HepG2 (cell line): ENCODE results near the gene SRCIN1. TPM values are rescaled to one million over a fixed set of nuclear protein-coding genes. Genes with fewer than 3 reads are reported as not detected.
A peak's percentile ranks its signal among the peaks of the same experiment; 100 is the strongest.

ENCODE experiments used
- ARHGAP35 ChIP-seq: sonication (generic); formaldehyde crosslinking; IDR thresholded peaks from 2 replicates; pipeline ENCODE4 v1.9.0; 2022; ENCODE audit warnings: mild to moderate bottlenecking, inconsistent platforms, moderate library complexity, missing genetic modification reagents, borderline replicate concordance
- ATF7-NPFF ChIP-seq: sonication (generic); formaldehyde crosslinking; IDR thresholded peaks from 2 replicates; pipeline ENCODE4 v1.8.1; 2023; ENCODE audit warnings: mild to moderate bottlenecking, low read depth, missing genetic modification reagents, moderate library complexity
- ATM ChIP-seq: fragments of 450-650 bp; IDR thresholded peaks from 2 replicates; pipeline ENCODE4 v1.7.1; 2017; ENCODE audit warnings: mild to moderate bottlenecking, borderline replicate concordance
- BORCS8-MEF2B ChIP-seq: sonication (generic); formaldehyde crosslinking; IDR thresholded peaks from 2 replicates; pipeline ENCODE4 v1.8.0; 2022; ENCODE audit warnings: mild to moderate bottlenecking, missing genetic modification reagents
- GABPB1 ChIP-seq: IDR thresholded peaks from 2 replicates; pipeline ENCODE4 v1.6.1; 2016; ENCODE audit warnings: mild to moderate bottlenecking, missing genetic modification reagents, moderate library complexity, missing compliant biosample characterization
- HOXD1 ChIP-seq: sonication (generic); formaldehyde crosslinking; IDR thresholded peaks from 2 replicates; pipeline ENCODE4 v1.5.0; 2020; ENCODE audit warnings: missing genetic modification reagents
- MYPOP ChIP-seq: sonication (generic); formaldehyde crosslinking; IDR thresholded peaks from 2 replicates; pipeline ENCODE4 v1.8.1; 2023; ENCODE audit warnings: mild to moderate bottlenecking, moderate library complexity, missing genetic modification reagents
- NFYC ChIP-seq: IDR thresholded peaks from 2 replicates; pipeline ENCODE4 v1.6.1; 2016; ENCODE audit warnings: missing genetic modification reagents, missing compliant biosample characterization
- RNF219 ChIP-seq: sonication (generic); formaldehyde crosslinking; IDR thresholded peaks from 2 replicates; pipeline ENCODE4 v1.5.0; 2020; ENCODE audit warnings: mild to moderate bottlenecking, missing genetic modification reagents
- SIN3B ChIP-seq: fragments of 150-350 bp; IDR thresholded peaks from 2 replicates; pipeline ENCODE4 v1.6.1; 2014; ENCODE audit warnings: low read length
- THAP7 ChIP-seq: sonication (generic); formaldehyde crosslinking; IDR thresholded peaks from 2 replicates; pipeline ENCODE4 v1.8.1; 2023; ENCODE audit warnings: mild to moderate bottlenecking, missing genetic modification reagents
- YEATS2 ChIP-seq: sonication (generic); formaldehyde crosslinking; IDR thresholded peaks from 2 replicates; pipeline ENCODE4 v1.4.0; 2020; ENCODE audit warnings: missing genetic modification reagents, borderline replicate concordance
- YY1 ChIP-seq: IDR thresholded peaks from 2 replicates; pipeline ENCODE4 v1.6.1; 2011; ENCODE audit warnings: low read length, low read depth, moderate library complexity, mild to moderate bottlenecking; ENCODE audit not compliant: insufficient read depth, insufficient replicate concordance
- ZFP36 ChIP-seq: fragments of 150-350 bp; IDR thresholded peaks from 2 replicates; pipeline ENCODE4 v1.6.1; 2018; ENCODE audit warnings: borderline replicate concordance, low read length, low read depth; ENCODE audit not compliant: partially characterized antibody
- ZFY ChIP-seq: sonication (generic); formaldehyde crosslinking; IDR thresholded peaks from 2 replicates; pipeline ENCODE4 v1.4.0; 2020; ENCODE audit warnings: missing genetic modification reagents
- ZNF136 ChIP-seq: sonication (generic); formaldehyde crosslinking; IDR thresholded peaks from 2 replicates; pipeline ENCODE4 v1.8.1; 2022; ENCODE audit warnings: low read depth, mild to moderate bottlenecking, moderate library complexity, missing genetic modification reagents
- ZNF557 ChIP-seq: sonication (generic); formaldehyde crosslinking; IDR thresholded peaks from 2 replicates; pipeline ENCODE4 v1.4.0; 2020; ENCODE audit warnings: missing genetic modification reagents
- ZNF639 ChIP-seq: conservative IDR thresholded peaks from 2 replicates; pipeline ENCODE4 v1.6.1; 2018; ENCODE audit warnings: missing genetic modification reagents
- ZNF660 ChIP-seq: sonication (generic); formaldehyde crosslinking; IDR thresholded peaks from 2 replicates; pipeline ENCODE4 v1.5.1; 2020; ENCODE audit warnings: mild to moderate bottlenecking, low read depth, missing genetic modification reagents, borderline replicate concordance
- ZNF687 ChIP-seq: sonication (generic); formaldehyde crosslinking; IDR thresholded peaks from 2 replicates; pipeline ENCODE4 v1.5.1; 2020; ENCODE audit warnings: mild to moderate bottlenecking, missing genetic modification reagents, moderate library complexity
- ZNF790 ChIP-seq: sonication (generic); formaldehyde crosslinking; IDR thresholded peaks from 2 replicates; pipeline ENCODE4 v1.8.0; 2022; ENCODE audit warnings: missing genetic modification reagents, mild to moderate bottlenecking, borderline replicate concordance
- ZNF850 ChIP-seq: sonication (generic); formaldehyde crosslinking; conservative IDR thresholded peaks from 2 replicates; pipeline ENCODE4 v1.9.0; 2021; ENCODE audit warnings: mild to moderate bottlenecking, missing genetic modification reagents
- polyA plus RNA-seq, 8 experiments: library from polyadenylated mRNA; depleted of rRNA in 3 of 8; stranded (reverse) in 7 of 8; unstranded in 1 of 8; fragments of >200 nt; fragmentation: Illumina TruSeq in 4 of 8; extraction: Trizol in 4 of 8; gene quantifications; 2 replicates each; pipeline versions ENCODE4 v1.2.1 to v1.2.3, GENCODE V29; 2011 to 2016; ENCODE audit warnings: low read depth in 4 of 8, missing spikeins in 1 of 8, mixed read lengths in 1 of 8; ENCODE audit not compliant: insufficient read depth in 1 of 8
- total RNA-seq, 5 experiments: library from RNA; depleted of rRNA; stranded (reverse); fragments of >200 nt; fragmentation: Illumina TruSeq; extraction: Trizol; gene quantifications; 2 replicates each; pipeline ENCODE4 v1.2.3, GENCODE V29; 2016; ENCODE audit warnings: low read depth in 1 of 5

SRCIN1 gene
- total and polyA plus RNA-seq, 2 of the 13 experiments (the other 11 are each of a cell fraction or from before 2014, with no cell fraction given), result 1.2 to 9.6 TPM

- TF ChIP-seq ZNF639 (CRISPR knock-in tag), result no peak
- no peak for TF ChIP-seq GABPB1
- TF ChIP-seq ZNF660, result no peak
- no peak for TF ChIP-seq NFYC (CRISPR knock-in tag)
- 0 out of 2 replicates have a peak, but pooled peaks have one; percentile 41 for TF ChIP-seq BORCS8-MEF2B
- TF ChIP-seq YEATS2 (CRISPR knock-in tag), result no peak
- TF ChIP-seq ZNF557, result no peak
- TF ChIP-seq YY1, result no peak
- no peak for TF ChIP-seq ZNF687 (CRISPR knock-in tag)
- 0 out of 2 replicates have a peak, but pooled peaks have one; percentile 25 for TF ChIP-seq MYPOP (CRISPR knock-in tag)
- no peak for TF ChIP-seq ZNF136 (CRISPR knock-in tag)
- TF ChIP-seq HOXD1 (CRISPR knock-in tag), result no peak
- no peak for TF ChIP-seq SIN3B
- no peak for TF ChIP-seq RNF219 (CRISPR knock-in tag)
- no peak for TF ChIP-seq ATM
- TF ChIP-seq ATF7-NPFF (CRISPR knock-in tag), result 0 out of 2 replicates have a peak, but pooled peaks have one; percentile 18
- TF ChIP-seq ZNF790 (CRISPR knock-in tag), result no peak
- no peak for TF ChIP-seq ZNF850
- no peak for TF ChIP-seq ARHGAP35
- no peak for TF ChIP-seq ZFP36
- no peak for TF ChIP-seq ZFY (CRISPR knock-in tag)
- no peak for TF ChIP-seq THAP7
These were observed 4.8 kb downstream of the SRCIN1 start (continued) for GRCh38 chr17:38600906-38601305.
